Measurements from ENCODE around the gene KRT80.

- TF ChIP-seq CTCF (IDR thresholded peaks at IDR 0.05) (no peak), POLR2A (IDR thresholded peaks at IDR 0.05) (no peak), EP300 (IDR thresholded peaks at IDR 0.05) (no peak)
Observed at GRCh38 chr12:52200781-52201450, 9.1 kb upstream of the KRT80 start.

Data from suprapubic skin (tissue), 3 donors.